Effector memory CD8-positive, alpha-beta T cell (primary cell): ENCODE data around the gene LIPC.

Source experiments
- ATAC-seq: fragments of 150-1000 bp; cut with Tn5 transposase; replicated peaks from 2 replicates; pipeline ENCODE4 v1.10.0; 2021; ENCODE audit warnings: mild to moderate bottlenecking, moderate library complexity
- DNase-seq, 3 experiments: peaks; one replicate each; pipeline ENCODE4 v3.0.0; 2021
- H3K27ac Mint-ChIP-seq, 2 donors: one replicate each; pipeline ENCODE4 v1.8.0; 2022; ENCODE audit warnings: mild to moderate bottlenecking in 2 of 2, mixed read lengths in 2 of 2, moderate library complexity in 2 of 2
- H3K27me3 Mint-ChIP-seq, 2 donors: one replicate each; pipeline ENCODE4 v1.8.0; 2022; ENCODE audit warnings: mixed read lengths in 2 of 2
- H3K36me3 Mint-ChIP-seq: one replicate; pipeline ENCODE4 v1.8.0; 2022; ENCODE audit warnings: mild to moderate bottlenecking, moderate library complexity, mixed read lengths; ENCODE audit not compliant: insufficient read depth
- H3K4me1 Mint-ChIP-seq, 2 donors: one replicate each; pipeline ENCODE4 v1.8.0; 2022; ENCODE audit warnings: low read depth in 2 of 2, mixed read lengths in 2 of 2
- H3K4me3 Mint-ChIP-seq, 2 donors: one replicate each; pipeline ENCODE4 v1.8.0; 2022; ENCODE audit warnings: mild to moderate bottlenecking in 2 of 2, mixed read lengths in 2 of 2, moderate library complexity in 2 of 2
- H3K9me3 Mint-ChIP-seq, 2 donors: one replicate each; pipeline ENCODE4 v1.8.0; 2022; ENCODE audit warnings: mixed read lengths in 2 of 2

The LIPC gene

DNA sequence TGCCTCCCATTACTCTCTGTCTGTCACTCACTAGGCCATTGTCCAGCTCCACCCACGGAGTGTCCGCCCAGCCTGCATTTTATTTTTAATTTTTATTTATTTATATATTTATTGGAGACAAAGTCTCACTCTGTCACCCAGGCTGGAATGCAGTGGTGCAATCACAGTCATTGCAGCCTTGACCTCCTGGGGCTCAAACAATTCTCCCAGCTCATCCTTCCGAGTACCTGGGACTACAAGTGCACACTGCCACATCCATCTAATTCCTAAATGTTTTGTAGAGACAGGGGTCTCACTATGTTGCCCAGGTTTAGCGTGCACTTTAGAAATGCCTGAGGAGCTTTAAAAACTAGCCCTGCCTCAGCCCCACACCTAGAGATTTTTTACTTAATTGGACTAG, 141.5 kb downstream of the LIPC start:
- Mint-ChIP-seq H3K4me3 (no peak overlapping the region), H3K36me3 (no peaks in the 10 kb centered on the region), H3K27ac (no peak overlapping the region), H3K27me3 (no peaks in the 10 kb centered on the region), H3K9me3 (no peaks in the 10 kb centered on the region), H3K4me1 (peaks cover 4 to 5% of the 10 kb centered on the region in 2 donors)
- ATAC-seq (no peak), DNase-seq (no peak)

DNA sequence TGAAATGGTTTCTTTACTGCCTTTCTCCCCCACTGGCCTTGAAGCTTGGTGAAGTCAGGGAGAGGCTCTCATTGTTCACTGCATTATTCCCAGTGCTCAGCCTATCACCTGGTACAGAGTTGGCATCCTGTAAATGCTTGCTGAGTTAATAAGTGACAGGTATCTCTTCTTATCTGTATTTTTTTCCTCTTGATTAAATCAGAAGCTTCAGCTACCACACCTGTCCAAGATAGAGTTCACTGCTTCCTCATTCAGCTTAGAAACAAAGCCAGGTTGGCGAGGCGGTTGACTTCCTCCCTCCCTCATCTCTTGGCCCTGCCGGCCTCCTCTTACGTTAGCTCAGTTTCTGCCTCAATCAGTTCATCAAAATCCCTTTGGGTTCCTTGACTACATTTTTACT, 142.8 kb downstream of the LIPC start:
- ATAC-seq (no peak), DNase-seq (no peak)
- H3K27ac Mint-ChIP-seq: peak overlapping the region in 1 of 2 donors; percentile 49
- no peak overlapping the region for H3K4me3 Mint-ChIP-seq
- peaks cover 3% of the 10 kb centered on the region in 2 donors for H3K4me1 Mint-ChIP-seq
- no peaks in the 10 kb centered on the region for H3K9me3 Mint-ChIP-seq
- H3K27me3 Mint-ChIP-seq: no peaks in the 10 kb centered on the region
- H3K36me3 Mint-ChIP-seq: no peaks in the 10 kb centered on the region

DNA sequence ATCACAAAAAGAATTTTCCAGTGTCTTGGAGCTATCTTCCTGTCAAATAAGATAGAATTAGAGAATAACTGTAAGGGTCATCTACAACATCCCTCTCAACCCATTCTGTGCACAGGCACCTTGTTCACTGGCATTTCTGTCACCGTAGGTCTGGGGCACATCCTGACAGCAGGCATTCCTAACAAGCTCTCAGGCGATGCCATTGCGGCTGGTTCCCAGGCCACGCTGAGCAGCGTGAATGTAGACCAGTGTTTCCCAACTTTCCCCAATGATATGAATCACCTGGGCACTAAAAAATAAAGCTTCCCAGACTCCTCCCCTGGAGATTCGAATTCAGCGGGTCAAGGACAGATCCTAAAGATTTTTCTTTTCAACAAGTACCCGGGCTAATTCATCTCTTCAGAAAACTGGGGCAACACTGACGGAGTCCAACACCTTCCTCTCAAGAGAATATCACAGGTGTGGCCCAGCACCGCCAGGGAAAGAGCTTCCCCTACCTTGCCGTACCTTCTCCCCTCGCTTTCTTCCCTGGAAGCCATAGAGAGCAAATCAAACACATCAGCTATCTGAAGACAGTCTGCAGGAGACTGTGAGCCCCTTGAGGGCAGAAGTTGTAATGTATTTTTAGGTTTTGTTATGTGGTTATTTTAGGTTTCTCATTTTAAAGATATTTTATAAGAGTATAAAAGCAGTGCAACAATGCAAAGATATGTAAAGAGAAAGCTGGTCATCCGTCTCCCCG, 143.4 kb downstream of the LIPC start:
- H3K4me1 Mint-ChIP-seq: peaks cover 3% of the 10 kb centered on the region in 2 donors
- peak overlapping the region in 1 of 2 donors; percentile 49 for H3K27ac Mint-ChIP-seq
- DNase-seq: no peak
- H3K9me3 Mint-ChIP-seq: no peaks in the 10 kb centered on the region
- H3K4me3 Mint-ChIP-seq: no peak overlapping the region
- no peaks in the 10 kb centered on the region for H3K36me3 Mint-ChIP-seq
- H3K27me3 Mint-ChIP-seq: no peaks in the 10 kb centered on the region
- no peak for ATAC-seq

DNA sequence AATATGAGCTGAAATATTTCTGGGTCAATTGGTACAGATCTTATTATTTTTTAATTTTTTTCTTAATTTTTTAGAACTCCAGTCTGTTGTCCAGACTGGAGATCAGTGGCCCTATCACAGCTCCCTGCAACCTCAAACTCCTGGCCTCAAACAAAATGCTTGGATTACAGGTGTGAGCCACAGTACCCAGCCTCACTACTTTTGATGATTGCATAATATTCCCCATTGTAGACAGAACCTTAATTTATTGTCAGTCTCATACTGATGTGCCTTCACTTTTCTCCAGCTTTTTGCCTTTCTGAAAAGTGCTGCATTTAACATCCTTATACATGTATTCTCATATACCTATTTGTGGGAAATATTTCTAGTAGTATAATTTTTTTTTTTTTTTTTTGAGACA, 144.9 kb downstream of the LIPC start:
- Mint-ChIP-seq H3K4me3 (no peak overlapping the region), H3K27ac (no peak overlapping the region), H3K9me3 (no peaks in the 10 kb centered on the region), H3K27me3 (no peaks in the 10 kb centered on the region), H3K36me3 (no peaks in the 10 kb centered on the region), H3K4me1 (peaks cover 3% of the 10 kb centered on the region in 2 donors)
- no peak for DNase-seq
- ATAC-seq: no peak

DNA sequence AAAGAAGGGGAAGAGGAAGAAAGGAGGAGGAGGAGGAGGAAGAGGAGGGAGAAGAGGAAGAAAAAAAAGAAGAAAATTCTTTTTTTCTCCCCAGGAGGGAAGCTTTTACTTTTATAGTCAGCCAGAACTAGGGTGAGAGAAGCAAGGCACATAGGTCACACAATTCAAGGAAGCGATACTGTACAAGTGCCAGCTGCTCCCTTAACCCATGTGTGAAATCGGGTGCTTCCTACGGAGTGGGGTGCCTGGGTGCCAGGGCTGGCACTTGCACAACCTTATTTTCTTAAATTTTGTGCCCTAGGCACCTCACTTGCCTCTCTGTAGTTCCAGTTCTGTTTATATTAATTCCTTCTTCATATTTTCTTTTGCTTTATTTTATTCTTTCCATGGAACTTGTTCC, 150.4 kb downstream of the LIPC start:
- Mint-ChIP-seq H3K27me3 (peaks cover 10 to 13% of the 10 kb centered on the region in 2 donors), H3K36me3 (no peaks in the 10 kb centered on the region), H3K27ac (no peak overlapping the region), H3K4me3 (no peak overlapping the region), H3K4me1 (peaks cover 7 to 17% of the 10 kb centered on the region in 2 donors), H3K9me3 (peaks cover 0 to 3% of the 10 kb centered on the region in 2 donors)
- DNase-seq: no peak
- no peak for ATAC-seq

DNA sequence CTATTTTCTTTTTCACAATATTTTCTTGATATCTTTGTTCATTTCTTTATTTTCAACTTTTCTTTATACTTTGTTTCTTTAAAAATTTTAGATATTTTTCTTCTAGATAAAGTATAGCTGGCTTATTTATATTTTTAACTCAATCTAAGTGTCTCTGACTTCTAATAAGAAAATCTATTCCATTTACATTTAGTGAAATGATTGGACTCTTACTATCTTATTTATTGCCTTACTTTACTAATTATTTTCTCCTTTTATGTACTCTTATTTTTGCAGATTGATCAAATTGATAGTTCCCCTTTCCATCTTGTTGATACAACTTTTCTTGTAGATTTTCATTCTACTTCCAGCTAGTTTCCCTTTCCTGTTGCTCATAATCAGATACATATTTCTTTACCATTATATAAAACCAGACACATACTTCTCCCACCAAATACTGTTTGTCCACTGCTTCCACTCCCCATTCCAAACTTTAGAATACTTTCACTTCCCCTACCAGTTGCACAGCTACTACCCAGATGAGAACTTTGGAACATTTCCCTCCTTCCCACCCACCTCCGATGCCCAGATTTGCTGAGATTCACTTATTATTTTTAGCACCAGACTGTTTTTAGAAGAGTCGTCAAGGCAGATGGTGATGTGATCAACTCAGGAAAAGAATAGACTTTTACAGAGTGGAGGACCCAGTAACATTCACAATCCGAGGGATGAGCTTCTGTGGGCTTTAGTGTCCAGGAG, 151.5 kb downstream of the LIPC start:
- no peak overlapping the region for H3K4me3 Mint-ChIP-seq
- H3K9me3 Mint-ChIP-seq: peaks cover 0 to 3% of the 10 kb centered on the region in 2 donors
- ATAC-seq (no peak), DNase-seq (no peak)
- no peaks in the 10 kb centered on the region for H3K36me3 Mint-ChIP-seq
- H3K27me3 Mint-ChIP-seq: peaks cover 10 to 13% of the 10 kb centered on the region in 2 donors
- H3K27ac Mint-ChIP-seq: no peak overlapping the region
- peaks cover 7 to 17% of the 10 kb centered on the region in 2 donors for H3K4me1 Mint-ChIP-seq

DNA sequence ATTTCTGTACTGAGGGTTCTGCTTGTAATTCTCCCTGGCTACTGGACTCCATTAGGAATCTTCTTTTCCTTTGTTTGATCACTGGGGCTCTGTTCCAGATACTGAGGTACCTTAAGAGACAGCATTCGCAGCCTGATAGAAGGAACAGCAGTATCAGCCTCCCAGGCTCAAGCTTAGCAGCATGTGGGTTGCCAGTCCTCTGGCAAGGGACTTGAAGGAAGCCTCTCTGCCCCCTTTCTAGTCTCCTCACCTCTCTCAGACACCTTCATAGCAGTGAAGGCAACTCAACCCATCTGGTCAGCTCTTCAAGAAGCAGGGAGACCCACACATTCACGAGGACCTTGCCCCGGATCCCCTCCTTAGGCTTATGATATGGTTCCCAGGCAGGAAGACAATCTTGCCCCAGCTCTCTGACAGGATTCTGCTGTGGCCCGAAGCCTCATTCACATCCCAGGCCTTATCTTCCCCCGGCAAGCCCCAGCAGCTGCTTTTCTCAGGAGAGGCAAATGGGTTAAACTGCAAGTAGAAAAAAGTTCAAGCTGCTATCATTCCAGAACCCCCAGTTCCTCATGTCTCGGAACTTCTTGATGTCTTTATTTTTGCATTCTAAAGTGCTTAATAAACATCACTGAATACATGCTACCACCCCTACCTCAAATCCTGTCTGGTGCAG, 153.1 kb downstream of the LIPC start:
- H3K4me1 Mint-ChIP-seq: peaks cover 7 to 22% of the 10 kb centered on the region in 2 donors
- no peak overlapping the region for H3K4me3 Mint-ChIP-seq
- peak overlapping the region in 1 of 2 donors; percentile 61 for H3K27ac Mint-ChIP-seq
- peaks cover 10 to 13% of the 10 kb centered on the region in 2 donors for H3K27me3 Mint-ChIP-seq
- DNase-seq (no peak), ATAC-seq (no peak)
- peaks cover 0 to 3% of the 10 kb centered on the region in 2 donors for H3K9me3 Mint-ChIP-seq
- H3K36me3 Mint-ChIP-seq: no peaks in the 10 kb centered on the region

DNA sequence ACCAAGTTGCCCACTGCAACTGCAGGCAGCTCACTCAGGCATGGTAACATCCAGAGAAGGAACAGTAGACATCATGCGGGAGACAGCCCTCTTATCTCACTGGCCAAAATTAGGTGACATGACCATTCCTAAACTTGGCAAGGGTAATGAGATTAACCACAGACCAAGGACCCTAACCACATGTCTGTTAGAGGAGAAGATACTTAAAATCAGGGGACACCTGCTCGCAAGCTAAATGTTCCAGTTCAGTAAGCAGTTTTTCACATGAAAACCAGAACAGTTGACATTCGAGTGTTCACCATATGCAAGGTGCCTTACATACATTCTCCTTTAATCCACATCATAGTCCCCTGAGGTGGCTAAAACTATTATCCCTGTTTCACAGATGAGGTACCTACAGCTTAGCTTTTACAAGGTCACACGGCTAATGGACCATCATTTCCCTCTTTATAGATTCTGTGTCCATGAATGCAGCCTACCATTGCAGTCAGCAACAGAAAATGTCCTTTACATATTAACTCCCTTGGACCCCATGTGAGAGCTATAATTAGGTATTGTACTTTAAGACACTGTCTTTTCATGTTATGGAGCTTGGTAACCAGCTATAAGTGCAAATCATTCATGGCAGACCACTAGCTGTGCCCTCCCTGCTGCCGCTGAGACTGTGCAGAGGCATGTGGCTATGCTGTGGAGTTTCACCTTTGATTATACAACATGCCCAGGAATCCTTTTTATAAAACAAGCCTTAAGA, 154.1 kb downstream of the LIPC start:
- peaks cover 0 to 3% of the 10 kb centered on the region in 2 donors for H3K9me3 Mint-ChIP-seq
- no peak overlapping the region for H3K4me3 Mint-ChIP-seq
- no peak for DNase-seq
- H3K36me3 Mint-ChIP-seq: no peaks in the 10 kb centered on the region
- no peak for ATAC-seq
- peaks cover 7 to 22% of the 10 kb centered on the region in 2 donors for H3K4me1 Mint-ChIP-seq
- peaks cover 10 to 13% of the 10 kb centered on the region in 2 donors for H3K27me3 Mint-ChIP-seq
- H3K27ac Mint-ChIP-seq: peak overlapping the region in 1 of 2 donors; percentile 61

DNA sequence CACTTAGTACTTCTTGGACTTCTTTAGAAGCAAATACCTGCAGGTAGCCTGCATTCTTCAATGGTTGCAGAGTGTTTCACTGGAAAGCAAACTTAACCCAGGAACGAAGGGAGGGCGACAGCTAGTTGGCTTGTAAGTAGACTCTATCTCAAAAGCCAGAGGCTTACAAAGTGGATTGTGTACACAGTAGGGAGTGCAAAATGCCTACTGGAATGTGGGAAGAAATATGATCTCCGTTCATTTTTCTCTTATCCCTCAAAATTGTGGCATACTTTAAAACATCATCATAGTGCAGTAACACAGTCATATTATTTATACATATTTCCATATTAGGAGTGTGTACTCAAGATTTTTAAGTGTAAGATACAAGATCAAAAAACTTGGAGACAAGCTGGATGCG, 155.7 kb downstream of the LIPC start:
- H3K27ac Mint-ChIP-seq: no peak overlapping the region
- peaks cover 7 to 25% of the 10 kb centered on the region in 2 donors for H3K4me1 Mint-ChIP-seq
- no peak for ATAC-seq
- H3K4me3 Mint-ChIP-seq: no peak overlapping the region
- DNase-seq: no peak
- no peaks in the 10 kb centered on the region for H3K36me3 Mint-ChIP-seq
- H3K9me3 Mint-ChIP-seq: peaks cover 0 to 3% of the 10 kb centered on the region in 2 donors
- H3K27me3 Mint-ChIP-seq: peaks cover 10 to 13% of the 10 kb centered on the region in 2 donors

DNA sequence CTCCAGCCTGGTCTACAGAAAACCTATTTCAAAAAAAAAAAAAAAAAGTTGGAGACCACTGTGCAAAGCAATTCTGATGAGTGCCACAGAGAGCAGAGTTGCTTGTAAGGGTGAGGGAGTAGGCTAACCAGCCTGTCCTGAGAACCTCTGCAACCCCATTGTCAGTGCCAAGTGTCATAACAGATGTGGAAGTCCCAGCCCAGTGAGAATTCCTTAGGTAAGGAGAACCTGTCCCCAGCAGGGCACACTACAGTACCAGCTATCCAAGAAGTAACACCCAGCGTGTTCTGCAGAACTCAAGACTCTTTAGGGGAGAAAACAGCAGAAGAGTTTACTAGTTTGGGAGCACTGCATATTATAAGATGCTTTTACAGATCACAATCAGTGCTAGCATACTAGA, 156.3 kb downstream of the LIPC start:
- H3K9me3 Mint-ChIP-seq: peaks cover 0 to 3% of the 10 kb centered on the region in 2 donors
- DNase-seq (no peak), ATAC-seq (no peak)
- peaks cover 7 to 13% of the 10 kb centered on the region in 2 donors for H3K27me3 Mint-ChIP-seq
- no peak overlapping the region for H3K4me3 Mint-ChIP-seq
- H3K4me1 Mint-ChIP-seq: peaks cover 7 to 25% of the 10 kb centered on the region in 2 donors
- peaks cover 2% of the 10 kb centered on the region for H3K36me3 Mint-ChIP-seq
- no peak overlapping the region for H3K27ac Mint-ChIP-seq

DNA sequence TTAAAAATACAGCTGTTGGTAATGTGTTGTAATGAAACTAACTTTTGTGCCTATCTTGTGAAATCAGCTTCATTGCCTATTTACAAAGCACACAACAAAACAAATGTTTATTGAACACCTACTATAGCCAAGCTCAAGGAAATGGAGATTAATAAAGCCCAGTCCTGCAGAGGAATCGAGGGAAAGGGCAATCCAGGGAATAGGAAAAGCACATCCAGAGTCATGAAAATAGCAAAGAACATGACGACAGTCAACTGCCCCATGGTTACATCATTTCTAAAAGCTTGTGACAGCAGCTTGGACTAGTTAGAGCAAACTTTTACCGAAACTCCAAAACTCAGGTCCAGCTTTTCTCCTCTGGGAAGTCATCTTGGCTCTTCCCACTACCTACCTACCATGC, 157.3 kb downstream of the LIPC start:
- no peak for ATAC-seq
- H3K36me3 Mint-ChIP-seq: peaks cover 8% of the 10 kb centered on the region

DNA sequence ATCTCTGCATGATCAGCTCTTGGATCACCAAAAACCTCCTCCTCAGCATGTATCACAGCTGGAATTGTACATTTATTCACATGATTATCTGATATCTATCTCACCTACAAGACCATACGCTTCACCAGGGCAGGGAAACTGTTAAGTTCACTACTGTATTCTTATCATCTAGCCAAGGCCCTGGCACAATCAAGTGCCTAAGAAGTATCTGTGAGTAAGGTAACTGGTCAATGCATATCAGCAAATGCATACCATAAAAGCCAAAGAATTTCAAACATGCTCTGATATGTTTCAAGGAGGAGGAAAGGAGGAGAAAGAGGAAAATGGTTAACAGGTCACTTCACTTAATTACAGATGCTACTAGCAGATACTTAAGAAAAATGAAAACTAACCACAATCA, 158.4 kb downstream of the LIPC start:
- H3K36me3 Mint-ChIP-seq: peaks cover 8% of the 10 kb centered on the region
- H3K27ac Mint-ChIP-seq: no peak overlapping the region
- no peak for DNase-seq
- peaks cover 4 to 13% of the 10 kb centered on the region in 2 donors for H3K4me1 Mint-ChIP-seq
- no peak for ATAC-seq
- H3K9me3 Mint-ChIP-seq: no peaks in the 10 kb centered on the region
- no peak overlapping the region for H3K4me3 Mint-ChIP-seq
- no peaks in the 10 kb centered on the region for H3K27me3 Mint-ChIP-seq

More for the DNA sequence above, 157.3 kb downstream of the LIPC start:
- Mint-ChIP-seq H3K27me3 (peaks cover 0 to 7% of the 10 kb centered on the region in 2 donors), H3K27ac (peak overlapping the region in 1 of 2 donors; percentile 53), H3K4me1 (peaks cover 7 to 24% of the 10 kb centered on the region in 2 donors), H3K9me3 (no peaks in the 10 kb centered on the region), H3K4me3 (no peak overlapping the region)
- no peak for DNase-seq

DNA sequence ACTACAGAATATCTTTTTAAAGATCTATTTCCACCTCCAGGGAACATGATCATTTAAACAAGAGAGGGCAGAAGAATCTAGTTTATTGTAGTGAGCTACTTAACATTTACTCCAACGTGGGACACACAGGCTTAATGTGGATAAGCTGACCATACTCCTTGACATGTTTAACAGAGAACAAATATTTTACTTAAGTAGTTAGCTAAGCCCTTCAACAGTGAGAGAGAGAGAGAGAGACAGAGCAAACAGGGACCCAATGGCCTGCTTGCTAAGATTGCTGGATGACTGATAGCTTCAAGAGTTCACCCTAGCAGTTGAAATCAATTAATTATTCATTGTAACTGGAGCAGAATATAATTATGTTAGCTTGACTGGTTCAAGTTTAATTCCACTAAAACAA, 159.1 kb downstream of the LIPC start:
- Mint-ChIP-seq H3K36me3 (peaks cover 11% of the 10 kb centered on the region), H3K4me3 (no peak overlapping the region), H3K27ac (peak overlapping the region in 1 of 2 donors; percentile 61), H3K27me3 (no peaks in the 10 kb centered on the region), H3K9me3 (no peaks in the 10 kb centered on the region), H3K4me1 (peaks cover 0 to 9% of the 10 kb centered on the region in 2 donors)
- DNase-seq (no peak), ATAC-seq (no peak)
